HepG2 (cell line): ENCODE results near the gene NEDD4L. TPM values are rescaled to one million over a fixed set of nuclear protein-coding genes. Genes with fewer than 3 reads are reported as not detected.

Source experiments
- ATF2 ChIP-seq: sonication (generic); formaldehyde crosslinking; IDR thresholded peaks from 2 replicates; pipeline ENCODE4 v1.4.0; 2020; ENCODE audit warnings: missing genetic modification reagents
- CEBPB ChIP-seq: IDR thresholded peaks from 2 replicates; pipeline ENCODE4 v1.6.1; 2011; ENCODE audit warnings: low read depth, low read length, improper control_type of control experiment, borderline replicate concordance
- CREM ChIP-seq, 2 experiments: sonication (generic) in 1 of 2; formaldehyde crosslinking in 1 of 2; IDR thresholded peaks; 2 replicates each; pipeline versions ENCODE4 v1.4.0 to v1.6.1; 2016 to 2020; ENCODE audit warnings: antibody characterized with exemption in 1 of 2, mild to moderate bottlenecking in 1 of 2, missing genetic modification reagents in 1 of 2
- FOXJ3 ChIP-seq: sonication (generic); formaldehyde crosslinking; IDR thresholded peaks from 2 replicates; pipeline ENCODE4 v1.4.0; 2020; ENCODE audit warnings: missing genetic modification reagents, mild to moderate bottlenecking, borderline replicate concordance
- GPN1 ChIP-seq: sonication (generic); formaldehyde crosslinking; IDR thresholded peaks from 2 replicates; pipeline ENCODE4 v1.5.1; 2020; ENCODE audit warnings: missing genetic modification reagents, borderline replicate concordance
- GTF2F1 ChIP-seq: fragments of 150-350 bp; IDR thresholded peaks from 2 replicates; pipeline ENCODE4 v1.6.1; 2014; ENCODE audit warnings: low read length
- GTF3A ChIP-seq: sonication (generic); formaldehyde crosslinking; conservative IDR thresholded peaks from 2 replicates; pipeline ENCODE4 v1.4.0; 2020; ENCODE audit warnings: mild to moderate bottlenecking, missing genetic modification reagents
- HDAC2 ChIP-seq: sonication (generic); formaldehyde crosslinking; IDR thresholded peaks from 2 replicates; pipeline ENCODE4 v1.4.0; 2020; ENCODE audit warnings: missing genetic modification reagents
- HOXA9 ChIP-seq: sonication (generic); formaldehyde crosslinking; IDR thresholded peaks from 2 replicates; pipeline ENCODE4 v1.8.1; 2022; ENCODE audit warnings: missing genetic modification reagents, mild to moderate bottlenecking, moderate library complexity, borderline replicate concordance
- IKZF5 ChIP-seq: IDR thresholded peaks from 2 replicates; pipeline ENCODE4 v1.6.1; 2018; ENCODE audit warnings: missing genetic modification reagents, mild to moderate bottlenecking, missing compliant biosample characterization
- MATR3 ChIP-seq: sonication (generic); formaldehyde crosslinking; IDR thresholded peaks from 2 replicates; pipeline ENCODE4 v1.4.0; 2020; ENCODE audit warnings: missing genetic modification reagents
- MLX ChIP-seq: IDR thresholded peaks from 2 replicates; pipeline ENCODE4 v1.6.1; 2016
- MXD4 ChIP-seq: IDR thresholded peaks from 2 replicates; pipeline ENCODE4 v1.6.1; 2016; ENCODE audit warnings: mild to moderate bottlenecking, missing biosample characterization, missing genetic modification reagents
- TCF7L2 ChIP-seq: IDR thresholded peaks from 2 replicates; pipeline ENCODE4 v1.6.1; 2011; ENCODE audit warnings: mild to moderate bottlenecking, low read depth, low read length, moderate library complexity
- TFDP2 ChIP-seq: sonication (generic); formaldehyde crosslinking; IDR thresholded peaks from 2 replicates; pipeline ENCODE4 v1.4.0; 2020; ENCODE audit warnings: missing genetic modification reagents
- TOPORS ChIP-seq: sonication (generic); formaldehyde crosslinking; IDR thresholded peaks from 2 replicates; pipeline ENCODE4 v1.8.0; 2023; ENCODE audit warnings: mild to moderate bottlenecking, missing genetic modification reagents
- ZNF142 ChIP-seq: sonication (generic); formaldehyde crosslinking; IDR thresholded peaks from 2 replicates; pipeline ENCODE4 v1.4.0; 2020; ENCODE audit warnings: missing genetic modification reagents
- ZNF230 ChIP-seq: sonication (generic); formaldehyde crosslinking; IDR thresholded peaks from 2 replicates; pipeline ENCODE4 v1.4.0; 2020; ENCODE audit warnings: mild to moderate bottlenecking, missing genetic modification reagents
- ZNF709 ChIP-seq: sonication (generic); formaldehyde crosslinking; IDR thresholded peaks from 2 replicates; pipeline ENCODE4 v1.5.0; 2020; ENCODE audit warnings: mild to moderate bottlenecking, missing genetic modification reagents
- ZNF766 ChIP-seq: sonication (generic); formaldehyde crosslinking; IDR thresholded peaks from 2 replicates; pipeline ENCODE4 v1.5.0; 2020; ENCODE audit warnings: missing genetic modification reagents, borderline replicate concordance
- polyA plus RNA-seq, 8 experiments: library from polyadenylated mRNA; depleted of rRNA in 3 of 8; stranded (reverse) in 7 of 8; unstranded in 1 of 8; fragments of >200 nt; fragmentation: Illumina TruSeq in 4 of 8; extraction: Trizol in 4 of 8; gene quantifications; 2 replicates each; pipeline versions ENCODE4 v1.2.1 to v1.2.3, GENCODE V29; 2011 to 2016; ENCODE audit warnings: low read depth in 4 of 8, missing spikeins in 1 of 8, mixed read lengths in 1 of 8; ENCODE audit not compliant: insufficient read depth in 1 of 8
- total RNA-seq, 5 experiments: library from RNA; depleted of rRNA; stranded (reverse); fragments of >200 nt; fragmentation: Illumina TruSeq; extraction: Trizol; gene quantifications; 2 replicates each; pipeline ENCODE4 v1.2.3, GENCODE V29; 2016; ENCODE audit warnings: low read depth in 1 of 5

The NEDD4L gene
- total and polyA plus RNA-seq, 2 of the 13 experiments (the other 11 are each of a cell fraction or from before 2014, with no cell fraction given), result 168 to 390 TPM

- TF ChIP-seq CEBPB, result no peak
- TF ChIP-seq HOXA9 (CRISPR knock-in tag), result 0 out of 2 replicates have a peak, but pooled peaks have one; percentile 16
- TF ChIP-seq ATF2 (CRISPR knock-in tag), result no peak
- no peak for TF ChIP-seq GPN1 (CRISPR knock-in tag)
- no peak; the same call in 1 of the 2 replicates for TF ChIP-seq CREM (IDR thresholded peaks at IDR 0.05)
- TF ChIP-seq CREM (CRISPR knock-in tag; IDR thresholded peaks at IDR 0.05), result no peak
- TF ChIP-seq TCF7L2, result no peak
- TF ChIP-seq MLX (CRISPR knock-in tag), result no peak
- no peak for TF ChIP-seq HDAC2 (CRISPR knock-in tag)
- TF ChIP-seq GTF2F1, result no peak
- no peak for TF ChIP-seq GTF3A (CRISPR knock-in tag)
- no peak for TF ChIP-seq ZNF230 (CRISPR knock-in tag)
- no peak for TF ChIP-seq TFDP2 (CRISPR knock-in tag)
- TF ChIP-seq MATR3 (CRISPR knock-in tag), result no peak
- TF ChIP-seq ZNF766, result no peak
- no peak for TF ChIP-seq ZNF709 (CRISPR knock-in tag)
- no peak for TF ChIP-seq MXD4 (CRISPR knock-in tag)
- TF ChIP-seq ZNF142 (CRISPR knock-in tag), result 0 out of 2 replicates have a peak, but pooled peaks have one; percentile 9
- TF ChIP-seq TOPORS, result no peak
- no peak for TF ChIP-seq FOXJ3 (CRISPR knock-in tag)
- TF ChIP-seq IKZF5, result no peak
These were observed 2.2 kb downstream of the NEDD4L start (continued) for GRCh38 chr18:58046093-58046793.
